CD14-positive monocyte (primary cell): ENCODE data around the gene GIT2. TPM values are rescaled to one million over a fixed set of nuclear protein-coding genes. Genes with fewer than 3 reads are reported as not detected.

Source experiments
- DNase-seq, 3 donors: peaks; one replicate each; pipeline ENCODE4 v3.0.0-alpha.2; 2011 to 2022
- H2AFZ ChIP-seq: 2 replicates; pipeline ENCODE4 v1.6.0; 2012; ENCODE audit warnings: mild to moderate bottlenecking, low read depth, low read length, inconsistent platforms; ENCODE audit not compliant: insufficient read depth, poor library complexity, severe bottlenecking
- H3K27ac ChIP-seq, 2 donors: 1 replicate in 1 of 2; 2 replicates in 1 of 2; pipeline ENCODE4 v1.5.1; 2012 to 2013; ENCODE audit warnings: low read length in 2 of 2, control low read depth in 1 of 2, inconsistent platforms in 1 of 2, low read depth in 1 of 2, mild to moderate bottlenecking in 1 of 2
- H3K27me3 ChIP-seq, 2 donors: one replicate each; pipeline versions ENCODE4 v1.6.0 to v1.6.1; 2011 to 2013; ENCODE audit warnings: low read length in 2 of 2; ENCODE audit not compliant: control insufficient read depth in 2 of 2, insufficient read depth in 2 of 2
- H3K36me3 ChIP-seq, 2 donors: replicated peaks in 1 of 2; 1 replicate in 1 of 2; 2 replicates in 1 of 2; pipeline versions ENCODE4 v1.5.1 to v1.6.1; 2012 to 2013; ENCODE audit warnings: low read length in 2 of 2, control low read depth in 1 of 2, inconsistent platforms in 1 of 2, mild to moderate bottlenecking in 1 of 2; ENCODE audit not compliant: insufficient read depth in 2 of 2, control insufficient read depth in 1 of 2
- H3K4me1 ChIP-seq, 2 donors: 1 replicate in 1 of 2; 2 replicates in 1 of 2; pipeline versions ENCODE4 v1.5.1 to v1.6.1; 2012 to 2013; ENCODE audit warnings: low read length in 2 of 2, control low read depth in 1 of 2, inconsistent platforms in 1 of 2, mild to moderate bottlenecking in 1 of 2, moderate library complexity in 1 of 2; ENCODE audit not compliant: insufficient read depth in 2 of 2, control insufficient read depth in 1 of 2
- H3K4me2 ChIP-seq: replicated peaks from 2 replicates; pipeline ENCODE3; 2012; ENCODE audit warnings: low read length, moderate library complexity, mild to moderate bottlenecking; ENCODE audit not compliant: poor library complexity, severe bottlenecking; ENCODE audit errors: extremely low read depth
- H3K4me3 ChIP-seq, 3 experiments: fragments of 200-600 bp in 1 of 3; sonication (generic) in 1 of 3; replicated peaks in 1 of 3; 1 replicate in 2 of 3; 2 replicates in 1 of 3; pipeline ENCODE4 v1.5.1; 2011 to 2013; ENCODE audit warnings: low read length in 3 of 3, mild to moderate bottlenecking in 3 of 3, control low read depth in 2 of 3, low read depth in 2 of 3, inconsistent platforms in 1 of 3, moderate library complexity in 1 of 3
- H3K79me2 ChIP-seq: 2 replicates; pipeline ENCODE4 v1.6.0; 2012; ENCODE audit warnings: mild to moderate bottlenecking, control low read depth, inconsistent platforms, low read length, moderate library complexity; ENCODE audit not compliant: insufficient read depth
- H3K9ac ChIP-seq: 2 replicates; pipeline ENCODE4 v1.6.0; 2017; ENCODE audit warnings: low read length, mild to moderate bottlenecking; ENCODE audit not compliant: insufficient read depth, poor library complexity, severe bottlenecking
- H3K9me3 ChIP-seq, 2 donors: replicated peaks in 1 of 2; 1 replicate in 1 of 2; 2 replicates in 1 of 2; pipeline versions ENCODE4 v1.5.1 to v1.6.1; 2012 to 2013; ENCODE audit warnings: low read length in 2 of 2, control low read depth in 1 of 2; ENCODE audit not compliant: control insufficient read depth in 1 of 2, insufficient read depth in 1 of 2
- H4K20me1 ChIP-seq: 2 replicates; pipeline ENCODE4 v1.6.0; 2012; ENCODE audit warnings: mild to moderate bottlenecking, low read length, control low read depth, moderate library complexity; ENCODE audit not compliant: insufficient read depth
- H3K27ac Mint-ChIP-seq, 7 donors: one replicate each; pipeline ENCODE4 v1.8.0; 2020; ENCODE audit warnings: mild to moderate bottlenecking in 7 of 7, mixed read lengths in 7 of 7, moderate library complexity in 6 of 7, inconsistent platforms in 2 of 7
- H3K27me3 Mint-ChIP-seq, 3 donors: one replicate each; pipeline ENCODE4 v1.8.0; 2021 to 2022; ENCODE audit warnings: low read depth in 3 of 3, mild to moderate bottlenecking in 3 of 3, mixed read lengths in 3 of 3, moderate library complexity in 3 of 3, inconsistent platforms in 1 of 3
- H3K36me3 Mint-ChIP-seq, 2 donors: one replicate each; pipeline ENCODE4 v1.8.0; 2020; ENCODE audit warnings: mixed read lengths in 2 of 2, inconsistent platforms in 1 of 2, mild to moderate bottlenecking in 1 of 2
- H3K4me1 Mint-ChIP-seq: one replicate; pipeline ENCODE4 v1.8.0; 2020; ENCODE audit warnings: mild to moderate bottlenecking, mixed read lengths
- H3K4me3 Mint-ChIP-seq, 2 donors: one replicate each; pipeline ENCODE4 v1.8.0; 2020; ENCODE audit warnings: mild to moderate bottlenecking in 2 of 2, mixed read lengths in 2 of 2, moderate library complexity in 1 of 2
- H3K9me3 Mint-ChIP-seq, 7 donors: one replicate each; pipeline ENCODE4 v1.8.0; 2020 to 2022; ENCODE audit warnings: mixed read lengths in 7 of 7, mild to moderate bottlenecking in 6 of 7, moderate library complexity in 6 of 7, inconsistent platforms in 2 of 7
- WGBS: methylation state at CpG from one replicate; pipeline ENCODE4 v1.1.5; 2013; ENCODE audit warnings: missing lambda C conversion rate; ENCODE audit not compliant: insufficient coverage; 5-methylcytosine and 5-hydroxymethylcytosine counted together
- intact Hi-C, 2 donors: fragments of 100-400 bp; cut with micrococcal nuclease; formaldehyde crosslinking; loops; one replicate each; pipeline versions ENCODE4 v1.15.0 to v1.15.1; 2023
- polyA plus RNA-seq, 3 donors: library from polyadenylated mRNA; depleted of rRNA in 1 of 3; unstranded in 2 of 3; stranded (reverse) in 1 of 3; fragments of 300-500 nt in 2 of 3; fragments of >200 nt in 1 of 3; fragmentation: Illumina TruSeq in 2 of 3; gene quantifications; 1 replicate in 2 of 3; 2 replicates in 1 of 3; pipeline ENCODE4 v1.2.3, GENCODE V29; 2012 to 2021
- TF ChIP-seq, protein P1 (sequence below): fragments of 200-600 bp; IDR thresholded peaks from one replicate; pipeline ENCODE4 v1.8.0; 2022; ENCODE audit warnings: antibody characterized with exemption, mild to moderate bottlenecking

The GIT2 gene
- polyA plus RNA-seq, 3 donors = 75.8 to 139 (median 98.8) TPM

DNA sequence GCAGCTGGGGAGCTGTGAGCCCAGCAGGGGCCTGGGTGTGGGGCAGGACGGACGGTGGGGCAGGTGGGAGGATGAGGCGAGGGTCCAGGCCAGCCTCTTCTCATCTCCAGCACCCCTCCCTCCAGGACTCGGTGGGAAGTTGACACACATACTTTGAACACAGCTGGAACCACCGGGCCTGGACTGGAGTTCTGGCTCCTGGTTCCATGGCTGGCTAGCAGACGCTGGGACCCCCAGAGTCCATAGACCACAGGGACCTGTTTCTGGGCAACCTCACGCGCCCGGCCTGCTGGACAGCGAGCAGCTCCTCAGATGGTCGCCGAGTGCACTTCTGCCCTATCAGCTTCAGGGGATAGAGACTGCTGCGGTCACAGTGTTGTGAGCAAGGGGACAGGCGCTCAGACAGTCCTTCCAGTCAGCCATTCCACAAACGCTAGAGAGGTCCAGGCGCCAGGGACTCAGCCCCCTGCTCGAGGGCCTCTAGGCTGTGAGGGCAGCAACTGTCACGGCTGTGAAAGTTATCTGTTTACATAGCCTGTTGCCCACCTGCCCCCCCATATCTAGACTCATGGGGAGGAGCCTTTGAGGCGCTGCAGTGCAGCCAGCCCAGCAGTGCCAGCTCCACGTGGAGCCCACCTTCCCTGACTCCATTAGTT lies 70.9 kb downstream of the GIT2 start:
- Histone ChIP-seq H3K4me2 (no peak overlapping the region), H3K27me3 (no peaks in the 10 kb centered on the region), H3K4me1 (no peaks in the 10 kb centered on the region), H3K9ac (no peak overlapping the region), H4K20me1 (peaks cover 15% of the 10 kb centered on the region), H3K9me3 (no peaks in the 10 kb centered on the region), H3K27ac (no peak overlapping the region), H2AFZ (no peak overlapping the region), H3K4me3 (no peak overlapping the region), H3K36me3 (peaks cover 68 to 95% of the 10 kb centered on the region in 2 donors), H3K79me2 (no peaks in the 10 kb centered on the region)
- TF ChIP-seq, protein P1, sequence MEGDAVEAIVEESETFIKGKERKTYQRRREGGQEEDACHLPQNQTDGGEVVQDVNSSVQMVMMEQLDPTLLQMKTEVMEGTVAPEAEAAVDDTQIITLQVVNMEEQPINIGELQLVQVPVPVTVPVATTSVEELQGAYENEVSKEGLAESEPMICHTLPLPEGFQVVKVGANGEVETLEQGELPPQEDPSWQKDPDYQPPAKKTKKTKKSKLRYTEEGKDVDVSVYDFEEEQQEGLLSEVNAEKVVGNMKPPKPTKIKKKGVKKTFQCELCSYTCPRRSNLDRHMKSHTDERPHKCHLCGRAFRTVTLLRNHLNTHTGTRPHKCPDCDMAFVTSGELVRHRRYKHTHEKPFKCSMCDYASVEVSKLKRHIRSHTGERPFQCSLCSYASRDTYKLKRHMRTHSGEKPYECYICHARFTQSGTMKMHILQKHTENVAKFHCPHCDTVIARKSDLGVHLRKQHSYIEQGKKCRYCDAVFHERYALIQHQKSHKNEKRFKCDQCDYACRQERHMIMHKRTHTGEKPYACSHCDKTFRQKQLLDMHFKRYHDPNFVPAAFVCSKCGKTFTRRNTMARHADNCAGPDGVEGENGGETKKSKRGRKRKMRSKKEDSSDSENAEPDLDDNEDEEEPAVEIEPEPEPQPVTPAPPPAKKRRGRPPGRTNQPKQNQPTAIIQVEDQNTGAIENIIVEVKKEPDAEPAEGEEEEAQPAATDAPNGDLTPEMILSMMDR = no peak
- WGBS = 89% methylated on average over 16 of the region's 20 CpGs
- Mint-ChIP-seq H3K27me3 (no peaks in the 10 kb centered on the region), H3K36me3 (peaks cover 49 to 87% of the 10 kb centered on the region in 2 donors), H3K9me3 (no peaks in the 10 kb centered on the region), H3K27ac (peak overlapping the region in 6 of 7 donors; percentile 6 to 74 (median 41)), H3K4me3 (no peak overlapping the region), H3K4me1 (no peaks in the 10 kb centered on the region)
- DNase-seq = no peak
- intact Hi-C loops = loop anchor here in 1 of 2 donors (5.0 kb wide), 1 partner anchor 73 kb away; no protein-coding TSS in a partner anchor

- H3K27ac Mint-ChIP-seq = peak overlapping the region in 2 of 7 donors; percentile 52 to 66
- Histone ChIP-seq H4K20me1 (peaks cover 7% of the 10 kb centered on the region), H3K4me2 (no peak overlapping the region), H3K27me3 (no peaks in the 10 kb centered on the region), H3K36me3 (peaks cover 67 to 95% of the 10 kb centered on the region in 2 donors), H3K27ac (no peak overlapping the region), H2AFZ (no peak overlapping the region), H3K9me3 (no peaks in the 10 kb centered on the region), H3K4me1 (no peaks in the 10 kb centered on the region), H3K4me3 (no peak overlapping the region), H3K79me2 (no peaks in the 10 kb centered on the region), H3K9ac (no peak overlapping the region)
- intact Hi-C loops = no loop called here
- TF ChIP-seq, protein P1 = no peak
- no peaks in the 10 kb centered on the region for H3K9me3 Mint-ChIP-seq
- H3K36me3 Mint-ChIP-seq = peaks cover 56 to 87% of the 10 kb centered on the region in 2 donors
- no peak for DNase-seq
- no peak overlapping the region for H3K4me3 Mint-ChIP-seq
- no peaks in the 10 kb centered on the region for H3K4me1 Mint-ChIP-seq
- H3K27me3 Mint-ChIP-seq = no peaks in the 10 kb centered on the region
- WGBS = 97% methylated on average over 14 of the region's 17 CpGs
These were observed 72.5 kb downstream of the GIT2 start for GRCh38 chr12:109923481-109924245.
